ENCODE measurements around the gene ZNFX1.

Gene ZNFX1

GRCh38 chr20:49293122-49293521, 15.3 kb upstream of the ZNFX1 start:
- no peak for DNase-seq (ENCODE audit: low read depth)
- TF ChIP-seq CTCF (conservative IDR thresholded peaks at IDR 0.05; ENCODE audit: control insufficient read depth, insufficient read depth, low read depth, low read length) = no peak
- no peak overlapping the region for H3K4me3 ChIP-seq (ENCODE audit: control insufficient read depth, low read depth, low read length)

- no peak overlapping the region for H3K4me3 ChIP-seq (ENCODE audit: control insufficient read depth, low read depth, low read length)
- no peak for DNase-seq (ENCODE audit: low read depth)
- no peak for TF ChIP-seq CTCF (conservative IDR thresholded peaks at IDR 0.05; ENCODE audit: control insufficient read depth, insufficient read depth, low read depth, low read length)
Observed at GRCh38 chr20:49292010-49292409, 14.2 kb upstream of the ZNFX1 start.

- no peak overlapping the region for H3K4me3 ChIP-seq (ENCODE audit: control insufficient read depth, low read depth, low read length)
- TF ChIP-seq CTCF (conservative IDR thresholded peaks at IDR 0.05; ENCODE audit: control insufficient read depth, insufficient read depth, low read depth, low read length) = no peak
Observed at GRCh38 chr20:49291200-49291599, 13.3 kb upstream of the ZNFX1 start.

GRCh38 chr20:49290608-49291191, 12.8 kb upstream of the ZNFX1 start:
- no peak for DNase-seq (ENCODE audit: low read depth)
- no peak for TF ChIP-seq CTCF (conservative IDR thresholded peaks at IDR 0.05; ENCODE audit: control insufficient read depth, insufficient read depth, low read depth, low read length)
- no peak overlapping the region for H3K4me3 ChIP-seq (ENCODE audit: control insufficient read depth, low read depth, low read length)

More at GRCh38 chr20:49291200-49291599, 13.3 kb upstream of the ZNFX1 start:
- DNase-seq (ENCODE audit: low read depth) = no peak

- no peak for TF ChIP-seq CTCF (conservative IDR thresholded peaks at IDR 0.05; ENCODE audit: control insufficient read depth, insufficient read depth, low read depth, low read length)
- DNase-seq (ENCODE audit: low read depth) = no peak
- H3K4me3 ChIP-seq (ENCODE audit: control insufficient read depth, low read depth, low read length) = no peak overlapping the region
Observed at GRCh38 chr20:49288784-49289696, 11.2 kb upstream of the ZNFX1 start.

- TF ChIP-seq CTCF (conservative IDR thresholded peaks at IDR 0.05; ENCODE audit: control insufficient read depth, insufficient read depth, low read depth, low read length) = no peak
- no peak for DNase-seq (ENCODE audit: low read depth)
- no peak overlapping the region for H3K4me3 ChIP-seq (ENCODE audit: control insufficient read depth, low read depth, low read length)
Observed at GRCh38 chr20:49288250-49288751, 10.4 kb upstream of the ZNFX1 start.

Data from fibroblast of mammary gland (primary cell).